A549 (cell line): ENCODE data around the gene SPIN1. TPM values are rescaled to one million over a fixed set of nuclear protein-coding genes. Genes with fewer than 3 reads are reported as not detected.

Experiments
- ATAC-seq, 2 experiments: fragments of 200-7000 bp in 1 of 2; fragments of >200 bp in 1 of 2; cut with Nextera tagmentation in 1 of 2; cut with Tn5 transposase in 1 of 2; 3 replicates each; pipeline versions ENCODE4 v1.8.0 to v1.9.1; 2018 to 2020; ENCODE audit warnings: mild to moderate bottlenecking in 1 of 2, moderate library complexity in 1 of 2
- CTCF ChIA-PET: fragments of 300-600 bp; sonication (Branson Sonifier 250); formaldehyde crosslinking; extraction: SDS; loops from one replicate; lab custom pipeline; 2021; ENCODE audit warnings: antibody characterized with exemption, inconsistent platforms; lab: Yijun Ruan, JAX
- POLR2A ChIA-PET: fragments of 350-600 bp; formaldehyde crosslinking; extraction: SDS; loops from one replicate; lab custom pipeline; 2021; ENCODE audit warnings: antibody characterized with exemption, inconsistent platforms; lab: Yijun Ruan, JAX
- DNase-seq, 2 experiments: peaks; one replicate each; pipeline versions ENCODE4 v3.0.0 to v3.0.0-alpha.2; 2011 to 2016; ENCODE audit warnings: low read depth in 1 of 2, low spot score in 1 of 2
- FAIRE-seq: peaks from 2 replicates; lab custom pipeline; 2011; peaks lifted over from hg19 to GRCh38; lab: Jason Lieb, UNC
- H3K27ac ChIP-seq, 2 experiments: fragments of >200 bp; sonication (Bioruptor Twin); formaldehyde crosslinking; 3 replicates each; pipeline ENCODE4 v1.5.1; 2016 to 2017
- H3K4me1 ChIP-seq: fragments of >200 bp; sonication (Bioruptor Twin); formaldehyde crosslinking; 3 replicates; pipeline ENCODE4 v1.6.1; 2016
- H3K4me2 ChIP-seq: fragments of >200 bp; sonication (Bioruptor Twin); formaldehyde crosslinking; 3 replicates; pipeline ENCODE4 v1.6.1; 2016
- H3K4me3 ChIP-seq: fragments of >200 bp; sonication (Bioruptor Twin); formaldehyde crosslinking; 3 replicates; pipeline ENCODE4 v1.5.1; 2016
- H3K9me3 ChIP-seq: fragments of >200 bp; sonication (Bioruptor Twin); formaldehyde crosslinking; 3 replicates; pipeline ENCODE4 v1.6.1; 2016
- CHD2 ChIP-seq: fragments of 150-350 bp; IDR thresholded peaks from 2 replicates; pipeline ENCODE4 v1.6.1; 2014; ENCODE audit warnings: low read length; ENCODE audit not compliant: partially characterized antibody
- EP300 ChIP-seq, 2 experiments: fragments of >200 bp; sonication (Bioruptor Twin); formaldehyde crosslinking; IDR thresholded peaks; 2 replicates in 1 of 2; 3 replicates in 1 of 2; pipeline ENCODE4 v1.6.1; 2016 to 2017
- ESRRA ChIP-seq: fragments of 150-350 bp; IDR thresholded peaks from 2 replicates; pipeline ENCODE4 v1.6.1; 2014; ENCODE audit warnings: mild to moderate bottlenecking, low read length, borderline replicate concordance
- HOXB13 ChIP-seq: fragments of 250-450 bp; sonication (Bioruptor Pico); IDR thresholded peaks from 2 replicates; pipeline ENCODE4 v1.5.0; 2020; ENCODE audit warnings: low read depth, mild to moderate bottlenecking, moderate library complexity
- MYC ChIP-seq: IDR thresholded peaks from 2 replicates; pipeline ENCODE4 v1.6.1; 2012; ENCODE audit warnings: mild to moderate bottlenecking, inconsistent platforms, low read length, improper control_type of control experiment, borderline replicate concordance
- NR3C1 ChIP-seq: fragments of >200 bp; sonication (Bioruptor Twin); formaldehyde crosslinking; IDR thresholded peaks from 3 replicates; pipeline ENCODE4 v1.6.1; 2017
- RAD21 ChIP-seq, 2 experiments: fragments of >200 bp in 1 of 2; sonication (Bioruptor Twin) in 1 of 2; formaldehyde crosslinking in 1 of 2; IDR thresholded peaks in 1 of 2; conservative IDR thresholded peaks in 1 of 2; 2 replicates in 1 of 2; 3 replicates in 1 of 2; pipeline ENCODE4 v1.6.1; 2012 to 2018; ENCODE audit warnings: inconsistent platforms in 1 of 2
- ZC3H11A ChIP-seq: fragments of 450-650 bp; IDR thresholded peaks from 2 replicates; pipeline ENCODE4 v1.6.1; 2014; ENCODE audit warnings: antibody characterized with exemption, mild to moderate bottlenecking
- ZNF302 ChIP-seq: fragments of 250-450 bp; sonication (Bioruptor Pico); IDR thresholded peaks from 2 replicates; pipeline ENCODE4 v1.9.0; 2021; ENCODE audit warnings: inconsistent platforms, mild to moderate bottlenecking, moderate library complexity
- ZSCAN20 ChIP-seq: fragments of 250-450 bp; sonication (Bioruptor Pico); IDR thresholded peaks from 2 replicates; pipeline ENCODE4 v1.8.0; 2022; ENCODE audit warnings: mild to moderate bottlenecking, moderate library complexity
- WGBS: methylation state at CpG from one replicate; pipeline ENCODE4 v1.1.6; 2017; ENCODE audit errors: missing lambda C conversion rate; 5-methylcytosine and 5-hydroxymethylcytosine counted together
- polyA plus RNA-seq, 4 experiments: library from polyadenylated mRNA; depleted of rRNA in 3 of 4; stranded (reverse); fragments of >200 nt; fragmentation: RNase III in 1 of 4; extraction: RNeasy Plus Mini Kit Qiagen cat#74134 plus additional on column Dnase treatment in 1 of 4; gene quantifications; 2 replicates in 3 of 4; 3 replicates in 1 of 4; pipeline ENCODE4 v1.2.3, GENCODE V29; 2011 to 2017

The SPIN1 gene
- polyA plus RNA-seq, 2 of the 4 experiments (the other 2 are of a cell fraction) = 47.8 to 83.9 TPM

DNA sequence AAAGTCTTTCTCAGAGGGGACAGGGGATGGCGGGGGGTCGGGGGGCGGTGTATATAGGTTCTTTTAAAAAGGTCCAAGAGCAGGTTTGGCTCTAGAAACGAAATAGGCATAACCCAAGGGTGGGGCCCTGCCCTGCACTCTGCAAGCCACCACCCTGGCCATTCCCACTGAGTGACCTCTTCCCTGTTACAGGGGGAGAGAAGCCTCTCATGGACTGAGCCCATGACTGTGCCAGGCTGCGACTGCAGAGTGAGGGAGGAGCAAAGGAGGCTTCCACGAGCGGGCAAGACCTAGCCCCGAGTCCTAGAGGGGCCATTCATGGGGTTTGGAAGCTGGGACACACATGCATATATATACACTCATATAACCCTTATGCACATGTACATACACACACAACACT, 136.7 kb downstream of the SPIN1 start:
- POLR2A ChIA-PET = no interaction called here

DNA sequence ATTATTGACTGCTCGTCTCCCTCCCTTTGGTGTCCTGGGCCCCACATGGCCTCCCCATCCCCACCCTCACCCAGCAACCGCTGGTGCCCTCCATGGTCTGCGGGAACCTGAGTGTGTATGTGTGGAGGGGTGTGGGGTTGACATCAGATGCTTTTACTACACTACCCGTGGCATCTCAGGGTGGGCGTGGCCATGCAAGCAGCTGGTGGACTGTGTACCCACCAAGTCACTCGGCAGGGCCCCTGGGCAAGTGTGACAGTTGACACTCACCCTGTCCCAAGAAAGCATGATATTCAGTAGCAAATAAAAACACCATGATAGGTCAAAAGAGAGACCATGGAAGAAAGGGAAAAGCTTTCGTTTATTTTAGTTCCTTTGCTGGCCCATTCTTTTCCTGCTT, 139.4 kb downstream of the SPIN1 start:
- POLR2A ChIA-PET = no interaction called here
- CTCF ChIA-PET = no interaction called here
- DNase-seq (no peak), FAIRE-seq (no peak), ATAC-seq (no peak)
- H3K4me2 ChIP-seq = no peak overlapping the region
- H3K27ac ChIP-seq = no peak overlapping the region
- H3K9me3 ChIP-seq = no peaks in the 10 kb centered on the region
- 89% methylated on average over 7 of the region's 7 CpGs for WGBS
- no peak for TF ChIP-seq ZC3H11A
- TF ChIP-seq EP300 (IDR thresholded peaks at IDR 0.05) = no peak
- H3K4me3 ChIP-seq = no peak overlapping the region
- H3K4me1 ChIP-seq = peaks cover 29% of the 10 kb centered on the region

More for the DNA sequence above, 136.7 kb downstream of the SPIN1 start:
- no peak for DNase-seq
- H3K9me3 ChIP-seq = no peaks in the 10 kb centered on the region
- peaks cover 8% of the 10 kb centered on the region for H3K4me1 ChIP-seq
- ATAC-seq = no peak
- 90% methylated on average over 8 of the region's 8 CpGs for WGBS
- no peak for FAIRE-seq
- H3K4me2 ChIP-seq = no peak overlapping the region
- no peak overlapping the region for H3K4me3 ChIP-seq
- H3K27ac ChIP-seq = no peak overlapping the region
- CTCF ChIA-PET = interaction anchor here (1.7 kb wide), 1 partner anchor 8 kb away, joined by 5 read pairs; no protein-coding TSS in a partner anchor
- no peak for TF ChIP-seq ESRRA
- TF ChIP-seq MYC = no peak
- TF ChIP-seq CHD2 = no peak
- no peak for TF ChIP-seq RAD21 (conservative IDR thresholded peaks at IDR 0.05 in 1 of 2, IDR thresholded peaks at IDR 0.05 in 1 of 2)
- no peak for TF ChIP-seq ZSCAN20 (CRISPR knock-in tag)
- TF ChIP-seq ZNF302 = no peak
- no peak for TF ChIP-seq HOXB13 (CRISPR knock-in tag)
- TF ChIP-seq NR3C1 = no peak
- TF ChIP-seq, all 56 proteins: peak for 0

Other genes starting within 250 kb of the SPIN1 start
- not detected in 2 replicates for gene SPATA31C2, start 250.0 kb upstream of the SPIN1 start, polyA plus RNA-seq (2011; rRNA removed)
- not detected in 3 replicates for gene SPATA31C2, start 250.0 kb upstream of the SPIN1 start, polyA plus RNA-seq (2017; fragmentation: RNase III; extraction: RNeasy Plus Mini Kit Qiagen cat#74134 plus additional on column Dnase treatment)
- gene NXNL2, start 146.7 kb downstream of the SPIN1 start, polyA plus RNA-seq (2011; rRNA removed) = 1.1 and 1.4 TPM in 2 replicates
- 0.70 to 0.92 TPM (median 0.71 TPM) in 3 replicates for gene NXNL2, start 146.7 kb downstream of the SPIN1 start, polyA plus RNA-seq (2017; fragmentation: RNase III; extraction: RNeasy Plus Mini Kit Qiagen cat#74134 plus additional on column Dnase treatment)